Stomach smooth muscle (tissue), 2 donors: ENCODE results near the gene CHTOP.

ENCODE experiments used
- H3K27ac ChIP-seq: one replicate; pipeline ENCODE4 v1.7.0; 2013; ENCODE audit warnings: mild to moderate bottlenecking, low read length, inconsistent platforms
- H3K27me3 ChIP-seq, 2 donors: one replicate each; pipeline ENCODE4 v1.7.0; 2013; ENCODE audit warnings: low read length in 2 of 2; ENCODE audit not compliant: insufficient read depth in 2 of 2, control insufficient read depth in 1 of 2
- H3K36me3 ChIP-seq, 2 donors: one replicate each; pipeline ENCODE4 v1.7.0; 2013; ENCODE audit warnings: low read length in 2 of 2; ENCODE audit not compliant: control insufficient read depth in 2 of 2, insufficient read depth in 2 of 2
- H3K4me1 ChIP-seq: one replicate; pipeline ENCODE4 v1.7.0; 2013; ENCODE audit warnings: low read length; ENCODE audit not compliant: control insufficient read depth, insufficient read depth
- H3K4me3 ChIP-seq, 2 donors: one replicate each; pipeline ENCODE4 v1.7.0; 2013; ENCODE audit warnings: low read length in 2 of 2
- H3K9ac ChIP-seq, 2 donors: one replicate each; pipeline ENCODE4 v1.7.0; 2013; ENCODE audit warnings: low read length in 2 of 2, mild to moderate bottlenecking in 1 of 2
- H3K9me3 ChIP-seq, 2 donors: one replicate each; pipeline ENCODE4 v1.7.0; 2013; ENCODE audit warnings: low read length in 2 of 2; ENCODE audit not compliant: control insufficient read depth in 2 of 2
- donor health status: healthy.
- donor health status: Pancreatic carcinoma.

Gene CHTOP

DNA sequence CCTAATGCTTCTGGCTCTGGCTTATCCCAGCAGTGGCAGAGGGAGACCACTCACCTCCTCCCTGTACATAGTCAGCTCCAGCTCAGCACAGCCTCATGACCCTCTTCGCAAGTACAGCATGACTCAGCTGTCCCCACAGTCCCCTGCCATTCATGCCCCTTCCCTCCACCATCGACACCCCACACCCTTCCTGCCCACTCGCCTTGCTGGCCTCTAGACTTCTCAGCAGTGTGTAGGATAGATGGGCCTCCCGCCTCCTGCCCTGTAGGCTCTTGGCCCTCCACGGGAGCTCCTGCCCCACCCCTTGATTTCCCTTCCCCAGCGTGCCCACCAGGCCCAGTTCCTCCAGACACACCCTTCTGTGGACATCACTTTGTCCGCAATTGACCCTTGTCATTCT is 54.4 kb downstream of the CHTOP start:
- H3K4me1 ChIP-seq = no peaks in the 10 kb centered on the region
- H3K36me3 ChIP-seq = no peaks in the 10 kb centered on the region
- H3K4me3 ChIP-seq = no peak overlapping the region
- no peaks in the 10 kb centered on the region for H3K9me3 ChIP-seq
- peaks cover 3% of the 10 kb centered on the region in 2 donors for H3K27me3 ChIP-seq
- H3K27ac ChIP-seq = no peak overlapping the region
- H3K9ac ChIP-seq = no peak overlapping the region

- H3K4me1 ChIP-seq = no peaks in the 10 kb centered on the region
- peaks cover 3% of the 10 kb centered on the region in 2 donors for H3K27me3 ChIP-seq
- no peak overlapping the region for H3K9ac ChIP-seq
- H3K36me3 ChIP-seq = no peaks in the 10 kb centered on the region
- no peak overlapping the region for H3K4me3 ChIP-seq
- H3K27ac ChIP-seq = no peak overlapping the region
- H3K9me3 ChIP-seq = no peaks in the 10 kb centered on the region
These were observed 55.0 kb downstream of the CHTOP start for GRCh38 chr1:153688736-153689328.

DNA sequence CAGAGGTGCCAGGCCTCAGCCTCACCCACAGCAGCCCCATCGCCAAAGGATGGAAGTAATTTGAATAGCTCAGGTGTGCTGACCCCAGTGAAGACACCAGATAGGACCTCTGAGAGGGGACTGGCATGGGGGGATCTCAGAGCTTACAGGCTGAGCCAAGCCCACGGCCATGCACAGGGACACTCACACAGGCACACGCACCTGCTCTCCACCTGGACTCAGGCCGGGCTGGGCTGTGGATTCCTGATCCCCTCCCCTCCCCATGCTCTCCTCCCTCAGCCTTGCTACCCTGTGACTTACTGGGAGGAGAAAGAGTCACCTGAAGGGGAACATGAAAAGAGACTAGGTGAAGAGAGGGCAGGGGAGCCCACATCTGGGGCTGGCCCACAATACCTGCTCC is 59.6 kb downstream of the CHTOP start:
- Histone ChIP-seq H3K9ac (no peak overlapping the region), H3K4me1 (peaks cover 10% of the 10 kb centered on the region), H3K27me3 (no peaks in the 10 kb centered on the region), H3K36me3 (no peaks in the 10 kb centered on the region), H3K27ac (no peak overlapping the region), H3K4me3 (no peak overlapping the region), H3K9me3 (no peaks in the 10 kb centered on the region)
